WI38 (cell line): ENCODE measurements around the gene PYDC1.
"Not testable (repeated sequence)": the region's sequence is repeated elsewhere in the genome, so short reads cannot be mapped to it uniquely, and the experiment has no call there.

Experiments used
- H3K4me3 ChIP-seq: 2 replicates; pipeline ENCODE4 v1.5.1; 2011; ENCODE audit warnings: low read depth, mild to moderate bottlenecking, control low read depth, low read length
- TF ChIP-seq, protein P1 (sequence below): IDR thresholded peaks from 2 replicates; pipeline ENCODE4 v1.5.1; 2012; ENCODE audit warnings: low read depth, mild to moderate bottlenecking, control low read depth, low read length

Gene PYDC1

GRCh38 chr16:31181102-31181830 is 35.7 kb downstream of the PYDC1 start:
- H3K4me3 ChIP-seq = peak overlapping the region; percentile 95
- TF ChIP-seq, protein P1, sequence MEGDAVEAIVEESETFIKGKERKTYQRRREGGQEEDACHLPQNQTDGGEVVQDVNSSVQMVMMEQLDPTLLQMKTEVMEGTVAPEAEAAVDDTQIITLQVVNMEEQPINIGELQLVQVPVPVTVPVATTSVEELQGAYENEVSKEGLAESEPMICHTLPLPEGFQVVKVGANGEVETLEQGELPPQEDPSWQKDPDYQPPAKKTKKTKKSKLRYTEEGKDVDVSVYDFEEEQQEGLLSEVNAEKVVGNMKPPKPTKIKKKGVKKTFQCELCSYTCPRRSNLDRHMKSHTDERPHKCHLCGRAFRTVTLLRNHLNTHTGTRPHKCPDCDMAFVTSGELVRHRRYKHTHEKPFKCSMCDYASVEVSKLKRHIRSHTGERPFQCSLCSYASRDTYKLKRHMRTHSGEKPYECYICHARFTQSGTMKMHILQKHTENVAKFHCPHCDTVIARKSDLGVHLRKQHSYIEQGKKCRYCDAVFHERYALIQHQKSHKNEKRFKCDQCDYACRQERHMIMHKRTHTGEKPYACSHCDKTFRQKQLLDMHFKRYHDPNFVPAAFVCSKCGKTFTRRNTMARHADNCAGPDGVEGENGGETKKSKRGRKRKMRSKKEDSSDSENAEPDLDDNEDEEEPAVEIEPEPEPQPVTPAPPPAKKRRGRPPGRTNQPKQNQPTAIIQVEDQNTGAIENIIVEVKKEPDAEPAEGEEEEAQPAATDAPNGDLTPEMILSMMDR = no peak

GRCh38 chr16:31179747-31180459 is 37.0 kb downstream of the PYDC1 start, which contains the start of gene FUS:
TSS of gene FUS (plus strand) at chr16:31180139. CDS start at chr16:31180215, 76 bp downstream.
- TF ChIP-seq, protein P1 = no peak
- peak within 1 kb of the TSS; percentile 95 for H3K4me3 ChIP-seq

- TF ChIP-seq, protein P1 = no peak
- H3K4me3 ChIP-seq = peak overlapping the region; percentile 95
Measured at GRCh38 chr16:31179219-31179746, 37.7 kb downstream of the PYDC1 start.

DNA sequence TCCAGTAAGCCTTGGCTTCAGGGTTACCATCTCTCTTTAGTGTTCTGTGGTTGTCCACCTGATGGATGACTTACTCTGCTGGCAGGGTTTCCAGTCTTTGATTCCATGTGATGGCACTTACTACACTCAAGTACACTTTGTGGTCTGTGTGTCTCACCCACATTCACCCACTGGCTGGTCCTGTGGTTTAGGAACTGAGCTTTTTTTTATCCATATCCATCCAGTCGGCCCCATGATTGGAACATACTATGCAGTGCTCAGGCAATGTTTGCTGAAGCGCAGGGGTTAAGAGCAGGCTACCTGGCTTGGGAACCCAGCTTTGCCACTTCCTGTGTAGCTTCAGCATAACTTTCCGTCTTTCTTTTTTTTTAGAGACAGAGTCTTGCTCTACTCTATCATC is 39.8 kb downstream of the PYDC1 start:
- TF ChIP-seq, protein P1 = no peak
- H3K4me3 ChIP-seq = no peak overlapping the region

- not testable (repeated sequence) for H3K4me3 ChIP-seq
Measured at GRCh38 chr16:31170048-31170447, 46.9 kb downstream of the PYDC1 start.

DNA sequence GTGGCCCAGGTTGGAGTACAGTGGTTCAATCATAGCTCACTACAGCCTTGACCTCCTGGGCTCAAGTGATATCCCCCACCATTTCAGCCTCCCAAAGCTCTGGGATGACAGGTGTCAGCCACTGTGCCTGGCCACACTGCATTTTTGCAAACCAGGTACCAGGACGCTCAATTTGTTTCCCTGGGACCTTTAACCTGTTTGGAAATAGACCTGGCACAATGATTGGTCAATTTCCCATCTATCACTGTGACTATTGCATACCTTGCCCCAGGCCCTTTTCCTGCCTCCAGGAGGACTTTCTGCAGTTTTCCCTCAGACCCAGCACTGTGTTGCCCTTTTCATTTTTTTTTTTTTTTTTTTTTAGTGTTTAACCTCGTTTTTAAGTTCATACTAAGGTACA is 48.1 kb downstream of the PYDC1 start:
- H3K4me3 ChIP-seq = no peak overlapping the region
- TF ChIP-seq, protein P1 = no peak

- no peak overlapping the region for H3K4me3 ChIP-seq
- TF ChIP-seq, protein P1 = no peak
Measured at GRCh38 chr16:31167315-31167714, 49.6 kb downstream of the PYDC1 start.
